T-helper 1 cell treated with Interleukin-12 subunit alpha and Interleukin-12 subunit beta and Interleukin-4 antibody, amounts not matched to agents 30 μg/mL and 1 μg/mL, for 36 hours (primary cell): ENCODE data around the gene PDE4B.
"Not testable (repeated sequence)": the region's sequence is repeated elsewhere in the genome, so short reads cannot be mapped to it uniquely, and the experiment has no call there.

Source experiments
- H3K27ac Mint-ChIP-seq: one replicate; pipeline ENCODE4 v1.8.0; 2021; ENCODE audit warnings: mild to moderate bottlenecking, mixed read lengths
- H3K27me3 Mint-ChIP-seq: one replicate; pipeline ENCODE4 v1.8.0; 2021; ENCODE audit warnings: low read depth, mixed read lengths
- H3K36me3 Mint-ChIP-seq: one replicate; pipeline ENCODE4 v1.8.0; 2021; ENCODE audit warnings: low read depth, mixed read lengths
- H3K4me1 Mint-ChIP-seq: one replicate; pipeline ENCODE4 v1.8.0; 2021; ENCODE audit warnings: low read depth, mixed read lengths
- H3K4me3 Mint-ChIP-seq: one replicate; pipeline ENCODE4 v1.8.0; 2021; ENCODE audit warnings: mild to moderate bottlenecking, moderate library complexity, mixed read lengths
- H3K9me3 Mint-ChIP-seq: one replicate; pipeline ENCODE4 v1.8.0; 2021; ENCODE audit warnings: mixed read lengths

PDE4B gene

DNA sequence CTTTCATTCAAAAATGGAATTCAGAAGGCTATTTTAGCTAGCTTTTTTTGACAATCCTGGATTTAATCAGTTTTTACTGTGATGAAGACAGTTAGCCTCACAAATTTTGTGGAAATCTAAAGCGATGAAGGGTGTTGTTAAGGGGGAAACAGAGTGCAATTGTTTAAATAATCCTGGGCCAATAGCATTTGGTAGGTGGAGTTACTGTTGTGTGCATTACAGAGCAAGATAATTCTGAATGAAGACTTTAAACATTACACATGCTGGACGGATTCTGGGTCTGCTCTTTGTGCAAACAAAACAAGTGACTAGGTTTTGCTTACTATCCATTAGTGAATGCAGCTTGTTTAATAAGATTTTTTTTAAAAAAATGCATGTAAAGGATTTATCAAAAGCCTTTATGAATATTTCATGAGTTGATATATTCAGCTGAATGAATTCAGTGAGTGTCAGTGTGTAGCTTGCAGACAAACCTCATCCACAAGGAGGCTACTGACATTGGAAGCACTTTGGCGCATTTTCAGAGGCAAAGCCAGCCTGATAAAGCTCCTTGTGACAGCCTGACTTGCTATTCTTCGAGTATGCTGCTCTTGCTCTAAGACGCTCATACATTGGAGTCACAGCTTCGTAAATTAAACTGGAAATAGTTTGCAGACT, 199.6 kb downstream of the PDE4B start:
- Mint-ChIP-seq H3K27me3 (peaks cover 33% of the 10 kb centered on the region), H3K27ac (no peak overlapping the region), H3K4me1 (no peaks in the 10 kb centered on the region), H3K4me3 (no peak overlapping the region), H3K36me3 (no peaks in the 10 kb centered on the region), H3K9me3 (no peaks in the 10 kb centered on the region)

DNA sequence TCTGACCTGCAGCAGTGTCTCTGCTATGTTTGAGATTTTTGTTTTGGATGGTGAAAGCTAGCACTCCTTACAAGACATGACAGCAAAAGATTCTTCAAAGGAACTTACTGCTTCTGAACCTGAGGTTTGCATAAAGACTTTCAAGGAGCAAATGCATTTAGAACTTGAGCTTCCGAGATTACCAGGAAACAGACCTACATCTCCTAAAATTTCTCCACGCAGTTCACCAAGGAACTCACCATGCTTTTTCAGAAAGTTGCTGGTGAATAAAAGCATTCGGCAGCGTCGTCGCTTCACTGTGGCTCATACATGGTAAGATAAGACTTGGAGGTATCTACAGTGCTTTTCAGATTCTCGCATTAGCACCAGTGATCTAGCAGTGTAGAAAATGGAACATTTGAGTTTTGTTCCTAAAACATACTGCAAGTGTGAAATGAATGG, 200.2 kb downstream of the PDE4B start:
- Mint-ChIP-seq H3K4me3 (no peak overlapping the region), H3K27me3 (peaks cover 36% of the 10 kb centered on the region), H3K4me1 (no peaks in the 10 kb centered on the region), H3K36me3 (no peaks in the 10 kb centered on the region), H3K27ac (no peak overlapping the region), H3K9me3 (no peaks in the 10 kb centered on the region)

- Mint-ChIP-seq H3K9me3 (no peaks in the 10 kb centered on the region), H3K27ac (no peak overlapping the region), H3K36me3 (no peaks in the 10 kb centered on the region), H3K4me3 (no peak overlapping the region), H3K27me3 (peaks cover 36% of the 10 kb centered on the region), H3K4me1 (no peaks in the 10 kb centered on the region)
Measured at GRCh38 chr1:65994223-65994622, 201.5 kb downstream of the PDE4B start.

GRCh38 chr1:65995336-65995735, 202.6 kb downstream of the PDE4B start:
- Mint-ChIP-seq H3K36me3 (no peaks in the 10 kb centered on the region), H3K9me3 (no peaks in the 10 kb centered on the region), H3K27ac (no peak overlapping the region), H3K27me3 (peaks cover 32% of the 10 kb centered on the region), H3K4me3 (no peak overlapping the region), H3K4me1 (no peaks in the 10 kb centered on the region)

DNA sequence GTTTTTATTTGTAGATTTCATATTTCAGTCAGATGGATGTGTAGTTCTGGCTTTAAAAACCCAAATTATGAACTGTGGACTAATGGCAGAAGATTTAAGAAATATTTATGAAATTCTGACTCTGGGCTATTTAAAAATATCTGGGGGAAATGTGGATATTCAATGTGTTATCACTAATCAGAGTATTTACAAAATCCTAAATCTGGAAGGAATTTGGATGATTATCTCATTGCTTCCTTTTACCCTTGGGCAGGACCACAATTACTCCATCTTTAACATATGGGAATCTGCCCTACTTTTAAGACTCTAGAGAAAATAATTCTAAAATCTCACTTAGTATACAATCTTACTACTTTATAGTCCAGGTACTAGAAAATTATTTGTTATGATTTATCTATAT, 203.2 kb downstream of the PDE4B start:
- Mint-ChIP-seq H3K27me3 (peaks cover 37% of the 10 kb centered on the region), H3K27ac (no peak overlapping the region), H3K4me1 (no peaks in the 10 kb centered on the region), H3K36me3 (no peaks in the 10 kb centered on the region), H3K4me3 (no peak overlapping the region), H3K9me3 (no peaks in the 10 kb centered on the region)

GRCh38 chr1:65997693-65998092, 205.0 kb downstream of the PDE4B start:
- Mint-ChIP-seq H3K9me3 (no peaks in the 10 kb centered on the region), H3K4me1 (no peaks in the 10 kb centered on the region), H3K36me3 (no peaks in the 10 kb centered on the region), H3K27ac (no peak overlapping the region), H3K4me3 (no peak overlapping the region), H3K27me3 (peaks cover 26% of the 10 kb centered on the region)

GRCh38 chr1:65998763-65999583, 206.3 kb downstream of the PDE4B start:
- Mint-ChIP-seq H3K4me3 (no peak overlapping the region), H3K36me3 (no peaks in the 10 kb centered on the region), H3K4me1 (no peaks in the 10 kb centered on the region), H3K9me3 (no peaks in the 10 kb centered on the region), H3K27me3 (peaks cover 30% of the 10 kb centered on the region), H3K27ac (no peak overlapping the region)

GRCh38 chr1:66000033-66000637, 207.4 kb downstream of the PDE4B start:
- Mint-ChIP-seq H3K27me3 (peaks cover 25% of the 10 kb centered on the region), H3K4me3 (no peak overlapping the region), H3K9me3 (no peaks in the 10 kb centered on the region), H3K4me1 (no peaks in the 10 kb centered on the region), H3K36me3 (no peaks in the 10 kb centered on the region), H3K27ac (no peak overlapping the region)

DNA sequence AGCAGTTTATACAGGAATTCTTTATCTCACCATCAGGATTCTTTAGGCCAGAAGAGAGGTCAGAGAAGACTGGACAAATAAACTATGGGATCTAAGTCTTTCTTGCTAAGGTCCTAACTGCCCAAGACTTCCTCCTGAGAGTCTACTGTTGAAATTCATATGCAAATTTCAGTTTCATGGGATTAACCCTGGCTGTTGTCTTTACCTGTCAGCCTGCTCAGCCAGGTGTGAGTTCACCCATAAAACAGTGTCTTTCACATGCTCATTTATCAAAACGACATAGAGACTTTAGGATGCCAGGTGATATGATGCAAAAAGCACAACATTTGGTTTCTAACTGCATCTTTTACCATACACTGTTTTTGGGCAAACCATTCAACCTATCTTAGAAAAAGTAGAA, 211.0 kb downstream of the PDE4B start:
- Mint-ChIP-seq H3K27ac (no peak overlapping the region), H3K4me3 (no peak overlapping the region), H3K4me1 (no peaks in the 10 kb centered on the region), H3K9me3 (no peaks in the 10 kb centered on the region), H3K36me3 (no peaks in the 10 kb centered on the region), H3K27me3 (peaks cover 15% of the 10 kb centered on the region)

- H3K36me3 Mint-ChIP-seq, H3K9me3 Mint-ChIP-seq, H3K4me1 Mint-ChIP-seq, H3K27ac Mint-ChIP-seq, H3K4me3 Mint-ChIP-seq: not testable (repeated sequence)
- H3K27me3 Mint-ChIP-seq: peaks cover 16% of the 10 kb centered on the region
Measured at GRCh38 chr1:66006534-66006933, 213.8 kb downstream of the PDE4B start.

DNA sequence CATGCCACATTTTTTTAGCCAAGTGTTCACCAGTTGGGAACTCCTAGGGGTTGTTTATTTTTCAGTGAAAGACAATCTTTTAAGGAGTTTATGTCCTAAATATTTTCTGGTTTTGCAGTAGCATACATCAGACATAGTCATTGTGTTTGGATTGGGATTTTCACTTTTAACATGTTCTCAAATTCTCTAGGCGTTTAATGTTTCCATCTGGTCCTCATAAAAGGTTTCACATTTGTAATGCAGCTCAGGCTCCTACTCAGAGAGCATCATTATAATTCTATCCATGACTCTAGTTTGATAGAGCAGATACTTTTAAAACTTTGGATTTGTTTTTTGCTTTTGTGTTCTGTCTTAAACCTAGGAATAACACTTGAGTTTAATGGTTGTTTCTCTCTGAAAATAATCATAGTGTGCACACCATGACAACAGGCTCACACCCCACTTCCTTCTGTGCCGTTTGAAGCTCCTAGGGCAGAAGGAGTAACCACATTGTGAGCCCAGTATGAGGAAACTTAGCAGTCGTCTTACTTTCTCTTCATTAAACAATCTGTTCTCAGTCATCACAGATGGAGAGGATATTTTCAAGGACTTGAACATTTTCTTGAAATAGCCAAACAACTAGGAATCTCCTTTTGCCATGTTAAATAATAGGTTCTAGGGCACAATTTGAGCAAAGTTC, 219.6 kb downstream of the PDE4B start:
- H3K4me1 Mint-ChIP-seq: peaks cover 2% of the 10 kb centered on the region
- no peak overlapping the region for H3K4me3 Mint-ChIP-seq
- no peaks in the 10 kb centered on the region for H3K36me3 Mint-ChIP-seq
- H3K9me3 Mint-ChIP-seq: no peaks in the 10 kb centered on the region
- no peak overlapping the region for H3K27ac Mint-ChIP-seq
- peaks cover 6% of the 10 kb centered on the region for H3K27me3 Mint-ChIP-seq

DNA sequence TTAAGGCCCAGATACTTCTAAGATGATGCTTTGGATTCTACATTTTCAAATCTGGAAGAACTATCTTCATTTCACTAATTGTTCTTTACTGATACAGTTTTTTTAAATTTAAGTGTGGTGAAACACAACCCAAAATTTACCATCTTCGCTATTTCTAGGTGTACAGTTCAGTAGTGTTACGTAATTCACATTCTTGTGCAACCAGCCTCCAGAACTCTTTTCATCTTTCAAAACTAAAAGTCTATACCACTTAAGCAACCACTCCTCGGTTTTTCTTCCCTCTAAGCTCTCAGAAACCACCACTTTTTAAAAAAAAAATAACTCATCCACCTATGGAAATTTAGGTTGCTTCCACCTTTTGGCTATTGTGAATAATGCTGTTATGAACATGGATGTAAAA, 220.7 kb downstream of the PDE4B start:
- Mint-ChIP-seq H3K9me3 (no peaks in the 10 kb centered on the region), H3K4me3 (no peak overlapping the region), H3K27ac (no peak overlapping the region), H3K27me3 (peaks cover 6% of the 10 kb centered on the region), H3K36me3 (no peaks in the 10 kb centered on the region), H3K4me1 (peaks cover 2% of the 10 kb centered on the region)

GRCh38 chr1:66022904-66023620, 230.4 kb downstream of the PDE4B start:
- Mint-ChIP-seq H3K4me1 (no peaks in the 10 kb centered on the region), H3K9me3 (no peaks in the 10 kb centered on the region), H3K4me3 (no peak overlapping the region), H3K36me3 (no peaks in the 10 kb centered on the region), H3K27ac (no peak overlapping the region), H3K27me3 (no peaks in the 10 kb centered on the region)

DNA sequence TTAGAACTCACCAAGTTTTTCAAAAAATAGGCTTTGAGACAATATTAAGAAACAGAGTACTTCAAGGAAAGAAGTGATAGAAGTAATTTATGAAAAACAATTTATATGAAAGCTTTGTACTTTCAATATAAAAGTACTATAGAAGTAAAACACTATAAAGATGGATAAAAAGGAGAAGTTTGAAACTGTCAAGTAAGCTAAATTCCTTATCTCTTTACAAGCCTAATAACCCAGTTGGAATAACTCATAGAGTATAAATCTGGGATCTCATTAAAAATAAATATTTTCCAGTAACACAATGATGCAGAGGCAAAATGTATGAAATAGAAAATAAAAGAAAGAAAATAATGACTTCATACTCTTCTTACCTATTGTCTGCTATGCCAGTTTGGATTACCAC, 232.5 kb downstream of the PDE4B start:
- no peak overlapping the region for H3K4me3 Mint-ChIP-seq
- no peaks in the 10 kb centered on the region for H3K27me3 Mint-ChIP-seq
- no peak overlapping the region for H3K27ac Mint-ChIP-seq
- H3K9me3 Mint-ChIP-seq: peaks cover 14% of the 10 kb centered on the region
- H3K4me1 Mint-ChIP-seq: no peaks in the 10 kb centered on the region
- H3K36me3 Mint-ChIP-seq: no peaks in the 10 kb centered on the region
